Spleen (tissue), 11 donors: ENCODE data around the gene ACSS1. TPM values are rescaled to one million over a fixed set of nuclear protein-coding genes. Genes with fewer than 3 reads are reported as not detected.

ENCODE experiments used
- DNase-seq: peaks from one replicate; pipeline ENCODE4 v3.0.0-alpha.2; 2020
- H3K27ac ChIP-seq, 8 donors: fragments of 200-600 bp; sonication (generic) in 7 of 8; 1 replicate in 4 of 8; 2 replicates in 4 of 8; pipeline versions ENCODE4 v1.5.0 to v1.8.0; 2016 to 2021; ENCODE audit warnings: inconsistent platforms in 4 of 8, mild to moderate bottlenecking in 4 of 8, moderate library complexity in 1 of 8
- H3K27me3 ChIP-seq, 7 donors: fragments of 200-600 bp; sonication (generic) in 6 of 7; replicated peaks in 1 of 7; 1 replicate in 4 of 7; 2 replicates in 3 of 7; pipeline versions ENCODE4 v1.5.0 to v1.8.0; 2016 to 2021; ENCODE audit warnings: inconsistent platforms in 3 of 7, mild to moderate bottlenecking in 1 of 7
- H3K36me3 ChIP-seq, 6 donors: fragments of 200-600 bp; sonication (generic) in 5 of 6; 1 replicate in 4 of 6; 2 replicates in 2 of 6; pipeline versions ENCODE4 v1.5.0 to v1.8.0; 2016 to 2021; ENCODE audit warnings: inconsistent platforms in 2 of 6
- H3K4me1 ChIP-seq, 6 donors: fragments of 200-600 bp; sonication (generic) in 5 of 6; 1 replicate in 3 of 6; 2 replicates in 3 of 6; pipeline versions ENCODE4 v1.5.0 to v1.8.0; 2016 to 2021; ENCODE audit warnings: inconsistent platforms in 3 of 6
- H3K4me3 ChIP-seq, 8 donors: fragments of 200-600 bp; sonication (generic) in 7 of 8; 1 replicate in 4 of 8; 2 replicates in 4 of 8; pipeline versions ENCODE4 v1.5.0 to v1.8.0; 2016 to 2021; ENCODE audit warnings: inconsistent platforms in 4 of 8, mild to moderate bottlenecking in 4 of 8, moderate library complexity in 2 of 8
- H3K9me3 ChIP-seq, 8 donors: fragments of 200-600 bp; sonication (generic) in 7 of 8; 1 replicate in 4 of 8; 2 replicates in 4 of 8; pipeline versions ENCODE4 v1.5.0 to v1.8.0; 2016 to 2021; ENCODE audit warnings: inconsistent platforms in 4 of 8
- POLR2A ChIP-seq, 3 donors: fragments of 450-650 bp; IDR thresholded peaks; one replicate each; pipeline ENCODE4 v1.5.1; 2017; ENCODE audit warnings: antibody characterized with exemption in 3 of 3, mild to moderate bottlenecking in 1 of 3
- POLR2AphosphoS5 ChIP-seq, 3 donors: sonication (generic); formaldehyde crosslinking; IDR thresholded peaks; one replicate each; pipeline ENCODE4 v1.5.1; 2017; ENCODE audit warnings: antibody characterized with exemption in 3 of 3
- WGBS, 5 donors: extraction: QIAGEN DNeasy Blood & Tissue Kit in 3 of 5; methylation state at CpG; one replicate each; pipeline versions ENCODE4 v1.1.5 to v1.1.7; 2013 to 2018; 5-methylcytosine and 5-hydroxymethylcytosine counted together
- intact Hi-C: fragments of 100-400 bp; cut with DNase I; formaldehyde crosslinking; loops from one replicate; pipeline ENCODE4 v1.15.0; 2023; ENCODE audit warnings: low total_unique reads
- polyA plus RNA-seq, 3 donors: library from polyadenylated mRNA; stranded (reverse); fragments of 200-250 nt; gene quantifications; one replicate each; pipeline ENCODE4 v1.2.1, GENCODE V29; 2013
- total RNA-seq, 7 donors: library from RNA; depleted of rRNA in 3 of 7; stranded (reverse); fragments of >200 nt in 3 of 7; fragmentation: NEBNext Ultra II Directional in 4 of 7; extraction: Animal tissue kit (Norgen Biotek cat#: 25700) in 4 of 7; gene quantifications; one replicate each; pipeline versions ENCODE4 v1.1.0 to v1.2.1, GENCODE V29; 2016 to 2021
- TF ChIP-seq, protein P1 (sequence below), 11 experiments: fragments of 200-600 bp in 7 of 11; fragments of 450-650 bp in 4 of 11; sonication (generic) in 4 of 11; IDR thresholded peaks in 8 of 11; conservative IDR thresholded peaks in 3 of 11; 1 replicate in 7 of 11; 2 replicates in 4 of 11; pipeline versions ENCODE4 v1.4.0 to v1.8.0; 2016 to 2021; ENCODE audit warnings: antibody characterized with exemption in 11 of 11, inconsistent platforms in 4 of 11, mild to moderate bottlenecking in 1 of 11
- donor health status: healthy with polysubstance abuse.
- donor health status: DM: no; HTN: no; CAD: no; lungs with moderate emphysema.
- donor health status: DM: no; HTN: no; CAD: no.
- donor health status: Bipolar disorder and iron deficiency.
- donor health status: healthy.
- donor health status: DM: no; HTN: no; CAD: no.
- donor health status: DM: yes; HTN: yes; CAD: no.

ACSS1 gene
- total and polyA plus RNA-seq, 10 donors = 20.3 to 50.8 (median 36.4) TPM

DNA sequence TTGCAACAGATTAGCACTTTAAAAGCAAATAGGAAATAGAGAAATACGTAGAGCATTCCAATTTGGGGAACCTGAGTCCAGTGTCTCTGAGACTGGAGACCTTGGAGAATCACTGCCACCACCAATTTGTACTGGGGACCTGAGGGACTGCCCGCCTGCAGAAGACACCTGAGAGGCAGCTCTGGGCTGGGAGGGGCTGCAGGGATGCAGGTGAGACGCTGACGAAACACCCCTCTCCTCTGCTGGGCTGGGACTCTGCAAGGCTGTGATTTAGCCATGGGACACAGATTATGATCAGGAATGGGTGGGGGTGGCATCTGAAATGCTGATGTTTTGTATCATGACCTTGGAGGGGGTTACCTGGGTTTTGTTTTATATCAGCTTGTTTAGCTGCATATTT is 58.4 kb downstream of the ACSS1 start:
- WGBS, 5 donors = 76 to 95% (median 85%) methylated on average over 4 of the region's 4 CpGs
- intact Hi-C loops = no loop called here
- H3K4me3 ChIP-seq = no peak overlapping the region
- H3K27ac ChIP-seq = no peak overlapping the region
- H3K27me3 ChIP-seq = no peaks in the 10 kb centered on the region
- no peaks in the 10 kb centered on the region for H3K9me3 ChIP-seq
- H3K4me1 ChIP-seq = peaks cover 0 to 8% (median 8%) of the 10 kb centered on the region in 6 donors
- TF ChIP-seq, protein P1, sequence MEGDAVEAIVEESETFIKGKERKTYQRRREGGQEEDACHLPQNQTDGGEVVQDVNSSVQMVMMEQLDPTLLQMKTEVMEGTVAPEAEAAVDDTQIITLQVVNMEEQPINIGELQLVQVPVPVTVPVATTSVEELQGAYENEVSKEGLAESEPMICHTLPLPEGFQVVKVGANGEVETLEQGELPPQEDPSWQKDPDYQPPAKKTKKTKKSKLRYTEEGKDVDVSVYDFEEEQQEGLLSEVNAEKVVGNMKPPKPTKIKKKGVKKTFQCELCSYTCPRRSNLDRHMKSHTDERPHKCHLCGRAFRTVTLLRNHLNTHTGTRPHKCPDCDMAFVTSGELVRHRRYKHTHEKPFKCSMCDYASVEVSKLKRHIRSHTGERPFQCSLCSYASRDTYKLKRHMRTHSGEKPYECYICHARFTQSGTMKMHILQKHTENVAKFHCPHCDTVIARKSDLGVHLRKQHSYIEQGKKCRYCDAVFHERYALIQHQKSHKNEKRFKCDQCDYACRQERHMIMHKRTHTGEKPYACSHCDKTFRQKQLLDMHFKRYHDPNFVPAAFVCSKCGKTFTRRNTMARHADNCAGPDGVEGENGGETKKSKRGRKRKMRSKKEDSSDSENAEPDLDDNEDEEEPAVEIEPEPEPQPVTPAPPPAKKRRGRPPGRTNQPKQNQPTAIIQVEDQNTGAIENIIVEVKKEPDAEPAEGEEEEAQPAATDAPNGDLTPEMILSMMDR (IDR thresholded peaks at IDR 0.05 in 8 of 11, conservative IDR thresholded peaks at IDR 0.05 in 3 of 11) = no peak
- TF ChIP-seq POLR2AphosphoS5 (IDR thresholded peaks at IDR 0.05) = no peak
- TF ChIP-seq POLR2A (IDR thresholded peaks at IDR 0.05) = no peak
- no peak for DNase-seq
- peaks cover 0 to 22% (median 2%) of the 10 kb centered on the region in 6 donors for H3K36me3 ChIP-seq

DNA sequence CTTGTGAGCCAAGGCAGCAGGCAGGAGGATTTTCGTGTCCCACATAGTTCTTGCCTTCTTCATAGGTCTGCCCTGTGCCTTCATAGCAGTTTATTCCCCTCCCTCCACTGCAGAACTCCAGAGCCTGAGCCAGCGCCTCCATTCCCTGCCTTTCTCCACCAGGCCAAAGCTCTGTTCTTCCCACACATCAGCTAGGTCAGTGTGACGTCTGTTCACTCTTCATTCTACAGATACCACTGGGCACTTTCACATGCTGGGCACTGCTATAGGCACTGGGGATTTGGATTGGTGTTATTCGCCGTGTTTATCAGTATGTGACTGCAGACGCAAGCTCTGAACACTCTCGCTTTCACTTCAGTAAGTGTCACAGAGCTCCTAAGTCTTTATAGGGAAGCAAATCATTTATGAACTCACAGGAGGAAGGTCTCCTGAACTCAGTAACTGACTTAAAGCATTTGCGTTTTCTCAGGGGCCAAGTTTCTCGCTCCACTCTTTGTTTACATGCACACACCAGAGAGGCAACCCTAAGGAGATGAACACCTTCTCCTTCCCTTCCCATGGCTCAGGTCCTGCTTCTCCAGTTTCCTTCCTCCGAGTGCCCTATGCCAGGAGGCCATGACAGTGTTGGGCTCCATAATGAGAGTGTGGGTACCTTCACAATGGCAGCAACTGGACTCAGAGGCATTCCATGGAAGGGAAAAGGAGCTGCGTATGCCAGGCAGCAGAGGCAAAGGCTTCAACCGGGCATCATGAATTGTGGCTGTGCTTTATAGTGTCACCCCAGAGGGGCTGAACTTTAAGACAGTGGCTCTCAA is 59.1 kb downstream of the ACSS1 start:
- Histone ChIP-seq H3K4me3 (no peak overlapping the region), H3K9me3 (no peaks in the 10 kb centered on the region), H3K4me1 (peaks cover 0 to 16% (median 14%) of the 10 kb centered on the region in 6 donors), H3K36me3 (peaks cover 0 to 15% (median 2%) of the 10 kb centered on the region in 6 donors), H3K27me3 (no peaks in the 10 kb centered on the region), H3K27ac (peak overlapping the region in 3 of 8 donors; percentile 14 to 48 (median 45))
- TF ChIP-seq POLR2A (IDR thresholded peaks at IDR 0.05) (no peak), POLR2AphosphoS5 (IDR thresholded peaks at IDR 0.05) (no peak)
- TF ChIP-seq, protein P1 (IDR thresholded peaks at IDR 0.05 in 8 of 11, conservative IDR thresholded peaks at IDR 0.05 in 3 of 11) = no peak
- 78 to 85% (median 79%) methylated on average over 12 of the region's 12 CpGs for WGBS, 5 donors
- intact Hi-C loops = no loop called here
- peak; percentile 35 for DNase-seq

DNA sequence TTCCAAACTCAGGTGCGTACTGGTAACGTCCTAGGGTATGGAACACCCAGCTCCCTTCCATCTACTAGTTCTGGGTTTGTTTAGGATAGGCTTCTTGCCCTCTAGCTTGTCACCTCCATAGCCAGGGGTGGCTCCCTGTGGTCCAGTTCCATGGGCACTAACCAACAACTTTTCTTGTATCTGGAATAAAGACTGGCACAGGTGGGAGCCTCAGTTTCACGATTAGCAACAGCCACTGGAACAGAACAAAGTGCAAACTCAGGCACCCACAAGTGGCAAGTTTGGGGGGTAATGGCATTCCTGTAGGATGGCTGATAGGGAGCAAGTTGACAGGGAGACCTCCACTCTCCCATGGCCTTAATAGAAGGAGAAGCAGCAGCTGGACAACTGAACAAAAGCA is 59.8 kb downstream of the ACSS1 start:
- Histone ChIP-seq H3K27ac (peak overlapping the region in 2 of 8 donors; percentile 45 to 48), H3K4me3 (no peak overlapping the region), H3K27me3 (no peaks in the 10 kb centered on the region), H3K4me1 (peaks cover 5 to 23% (median 21%) of the 10 kb centered on the region in 6 donors), H3K9me3 (no peaks in the 10 kb centered on the region), H3K36me3 (peaks cover 0 to 8% (median 2%) of the 10 kb centered on the region in 6 donors)
- no peak for DNase-seq
- 74 to 89% (median 79%) methylated on average over 3 of the region's 3 CpGs for WGBS, 5 donors
- TF ChIP-seq POLR2A (IDR thresholded peaks at IDR 0.05) (no peak), POLR2AphosphoS5 (IDR thresholded peaks at IDR 0.05) (no peak)
- TF ChIP-seq, protein P1 (IDR thresholded peaks at IDR 0.05 in 8 of 11, conservative IDR thresholded peaks at IDR 0.05 in 3 of 11) = no peak
- intact Hi-C loops = no loop called here
